Measurements from ENCODE around the gene PALM2AKAP2. TPM values are rescaled to one million over a fixed set of nuclear protein-coding genes. Genes with fewer than 3 reads are reported as not detected.

PALM2AKAP2 gene
- total RNA-seq, 1 donor from 2014 or later = 2.0 TPM

- Mint-ChIP-seq H3K4me3 (no peak overlapping the region), H3K4me1 (no peaks in the 10 kb centered on the region), H3K27me3 (peaks cover 27% of the 10 kb centered on the region), H3K9me3 (no peaks in the 10 kb centered on the region), H3K27ac (no peak overlapping the region), H3K36me3 (ENCODE audit: low read depth) (no peaks in the 10 kb centered on the region)
- no peak for DNase-seq
- intact Hi-C loops (cut with micrococcal nuclease) = no loop called here
Observed at GRCh38 chr9:109765278-109765677, 14.7 kb upstream of the PALM2AKAP2 start.

- intact Hi-C loops (cut with micrococcal nuclease) = no loop called here
- no peaks in the 10 kb centered on the region for H3K36me3 Mint-ChIP-seq (ENCODE audit: low read depth)
- H3K27me3 Mint-ChIP-seq = peaks cover 32% of the 10 kb centered on the region
- no peaks in the 10 kb centered on the region for H3K4me1 Mint-ChIP-seq
- H3K4me3 Mint-ChIP-seq = no peak overlapping the region
- H3K9me3 Mint-ChIP-seq = no peaks in the 10 kb centered on the region
- DNase-seq = no peak
- H3K27ac Mint-ChIP-seq = no peak overlapping the region
Observed at GRCh38 chr9:109765830-109766229, 14.2 kb upstream of the PALM2AKAP2 start.

- Mint-ChIP-seq H3K9me3 (no peaks in the 10 kb centered on the region), H3K36me3 (ENCODE audit: low read depth) (no peaks in the 10 kb centered on the region), H3K27me3 (peaks cover 37% of the 10 kb centered on the region), H3K4me3 (no peak overlapping the region), H3K4me1 (no peaks in the 10 kb centered on the region), H3K27ac (no peak overlapping the region)
- DNase-seq = no peak
- intact Hi-C loops (cut with micrococcal nuclease) = no loop called here
Observed at GRCh38 chr9:109766351-109766750, 13.6 kb upstream of the PALM2AKAP2 start.

DNA sequence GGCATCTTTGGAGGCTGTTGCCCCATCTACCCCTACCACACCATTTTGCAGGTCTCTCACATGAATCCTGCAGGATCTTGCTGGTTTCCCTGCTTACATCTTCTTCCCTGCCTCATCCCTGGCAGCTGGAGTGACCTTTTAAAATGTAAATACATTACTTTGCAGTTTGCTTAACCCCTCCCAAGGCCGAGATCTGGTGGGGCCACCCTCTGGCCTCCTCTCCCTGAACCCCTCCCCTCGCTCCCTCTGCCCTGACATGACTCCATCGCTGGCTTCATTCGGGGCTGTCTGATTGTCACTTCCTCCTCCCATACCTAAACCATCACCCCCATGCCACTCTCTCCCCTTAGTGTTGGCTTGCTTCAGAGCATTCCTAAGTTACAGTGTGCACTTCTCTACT, 12.6 kb upstream of the PALM2AKAP2 start:
- Mint-ChIP-seq H3K27me3 (peaks cover 42% of the 10 kb centered on the region), H3K9me3 (no peaks in the 10 kb centered on the region), H3K4me1 (no peaks in the 10 kb centered on the region), H3K36me3 (ENCODE audit: low read depth) (no peaks in the 10 kb centered on the region), H3K4me3 (no peak overlapping the region), H3K27ac (no peak overlapping the region)
- intact Hi-C loops (cut with micrococcal nuclease) = no loop called here
- no peak for DNase-seq

- intact Hi-C loops (cut with micrococcal nuclease) = no loop called here
- H3K36me3 Mint-ChIP-seq (ENCODE audit: low read depth) = no peaks in the 10 kb centered on the region
- no peak for DNase-seq
- no peaks in the 10 kb centered on the region for H3K9me3 Mint-ChIP-seq
- H3K27ac Mint-ChIP-seq = no peak overlapping the region
- no peak overlapping the region for H3K4me3 Mint-ChIP-seq
- H3K4me1 Mint-ChIP-seq = no peaks in the 10 kb centered on the region
- peaks cover 46% of the 10 kb centered on the region for H3K27me3 Mint-ChIP-seq
Observed at GRCh38 chr9:109767814-109768213, 12.2 kb upstream of the PALM2AKAP2 start.

GRCh38 chr9:109769250-109769649, 10.7 kb upstream of the PALM2AKAP2 start:
- H3K27ac Mint-ChIP-seq = no peak overlapping the region

GRCh38 chr9:109770101-109770500, 9.9 kb upstream of the PALM2AKAP2 start:
- DNase-seq = no peak
- no peak overlapping the region for H3K4me3 Mint-ChIP-seq

More at GRCh38 chr9:109769250-109769649, 10.7 kb upstream of the PALM2AKAP2 start:
- DNase-seq = no peak
- H3K36me3 Mint-ChIP-seq (ENCODE audit: low read depth) = no peaks in the 10 kb centered on the region
- H3K27me3 Mint-ChIP-seq = peaks cover 52% of the 10 kb centered on the region
- H3K4me1 Mint-ChIP-seq = no peaks in the 10 kb centered on the region
- intact Hi-C loops (cut with micrococcal nuclease) = no loop called here
- H3K9me3 Mint-ChIP-seq = no peaks in the 10 kb centered on the region
- no peak overlapping the region for H3K4me3 Mint-ChIP-seq

GRCh38 chr9:109771087-109771486, 8.9 kb upstream of the PALM2AKAP2 start:
- Mint-ChIP-seq H3K9me3 (peaks cover 4% of the 10 kb centered on the region), H3K27ac (no peak overlapping the region), H3K27me3 (peaks cover 56% of the 10 kb centered on the region), H3K4me3 (no peak overlapping the region), H3K36me3 (ENCODE audit: low read depth) (no peaks in the 10 kb centered on the region), H3K4me1 (no peaks in the 10 kb centered on the region)
- intact Hi-C loops (cut with micrococcal nuclease) = no loop called here
- no peak for DNase-seq

More at GRCh38 chr9:109770101-109770500, 9.9 kb upstream of the PALM2AKAP2 start:
- intact Hi-C loops (cut with micrococcal nuclease) = no loop called here
- peaks cover 53% of the 10 kb centered on the region for H3K27me3 Mint-ChIP-seq
- H3K9me3 Mint-ChIP-seq = peaks cover 3% of the 10 kb centered on the region
- no peak overlapping the region for H3K27ac Mint-ChIP-seq
- H3K4me1 Mint-ChIP-seq = no peaks in the 10 kb centered on the region
- no peaks in the 10 kb centered on the region for H3K36me3 Mint-ChIP-seq (ENCODE audit: low read depth)

DNA sequence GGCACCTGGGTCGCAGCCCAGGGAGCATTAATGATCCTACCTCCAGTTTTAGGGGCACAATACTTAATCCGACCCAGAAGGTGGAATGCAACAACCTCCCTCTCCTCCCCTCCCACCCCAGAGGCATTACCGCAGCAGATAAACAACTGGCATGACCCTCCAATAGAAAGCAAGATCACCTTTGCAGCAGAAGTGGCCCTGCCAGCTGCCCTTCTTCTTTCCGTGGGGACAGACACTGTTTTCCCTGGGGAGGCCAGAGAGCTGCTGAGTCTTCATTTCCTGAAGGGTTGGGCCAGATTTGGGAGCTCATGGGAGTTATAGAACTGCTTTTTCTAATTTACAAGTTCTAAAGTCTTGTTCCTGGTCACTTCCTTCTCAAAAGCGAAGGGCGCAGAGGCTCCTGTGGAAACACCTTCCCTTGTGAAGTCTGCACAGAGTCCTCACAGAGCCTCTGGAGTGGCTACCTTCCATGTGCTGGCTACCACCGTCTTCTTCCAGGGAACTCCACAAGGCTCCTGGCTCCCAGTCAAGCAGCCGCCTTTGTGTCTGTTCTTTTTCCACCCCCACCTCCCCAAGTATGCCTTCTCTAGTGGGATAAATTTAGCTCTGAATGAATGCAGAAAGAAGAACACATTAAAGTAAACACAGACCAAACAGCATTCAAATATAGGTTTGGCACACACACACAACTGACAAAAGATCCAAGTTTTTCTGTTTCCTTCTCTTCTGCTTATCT, 8.0 kb upstream of the PALM2AKAP2 start:
- Mint-ChIP-seq H3K27me3 (peaks cover 54% of the 10 kb centered on the region), H3K27ac (no peak overlapping the region), H3K4me1 (no peaks in the 10 kb centered on the region), H3K36me3 (ENCODE audit: low read depth) (no peaks in the 10 kb centered on the region), H3K4me3 (no peak overlapping the region), H3K9me3 (peaks cover 4% of the 10 kb centered on the region)
- intact Hi-C loops (cut with micrococcal nuclease) = no loop called here
- no peak for DNase-seq

GRCh38 chr9:109775516-109775915, 4.5 kb upstream of the PALM2AKAP2 start:
- H3K36me3 Mint-ChIP-seq (ENCODE audit: low read depth) = no peaks in the 10 kb centered on the region
- peaks cover 54% of the 10 kb centered on the region for H3K27me3 Mint-ChIP-seq
- DNase-seq = no peak
- peaks cover 2% of the 10 kb centered on the region for H3K4me1 Mint-ChIP-seq
- intact Hi-C loops (cut with micrococcal nuclease) = no loop called here
- peaks cover 4% of the 10 kb centered on the region for H3K9me3 Mint-ChIP-seq
- H3K4me3 Mint-ChIP-seq = no peak overlapping the region
- H3K27ac Mint-ChIP-seq = no peak overlapping the region

- intact Hi-C loops (cut with micrococcal nuclease) = no loop called here
- DNase-seq = no peak
- Mint-ChIP-seq H3K36me3 (ENCODE audit: low read depth) (no peaks in the 10 kb centered on the region), H3K4me1 (peaks cover 4% of the 10 kb centered on the region), H3K27me3 (peaks cover 54% of the 10 kb centered on the region), H3K4me3 (no peak overlapping the region), H3K9me3 (peaks cover 4% of the 10 kb centered on the region), H3K27ac (no peak overlapping the region)
Observed at GRCh38 chr9:109776391-109776790, 3.6 kb upstream of the PALM2AKAP2 start.

DNA sequence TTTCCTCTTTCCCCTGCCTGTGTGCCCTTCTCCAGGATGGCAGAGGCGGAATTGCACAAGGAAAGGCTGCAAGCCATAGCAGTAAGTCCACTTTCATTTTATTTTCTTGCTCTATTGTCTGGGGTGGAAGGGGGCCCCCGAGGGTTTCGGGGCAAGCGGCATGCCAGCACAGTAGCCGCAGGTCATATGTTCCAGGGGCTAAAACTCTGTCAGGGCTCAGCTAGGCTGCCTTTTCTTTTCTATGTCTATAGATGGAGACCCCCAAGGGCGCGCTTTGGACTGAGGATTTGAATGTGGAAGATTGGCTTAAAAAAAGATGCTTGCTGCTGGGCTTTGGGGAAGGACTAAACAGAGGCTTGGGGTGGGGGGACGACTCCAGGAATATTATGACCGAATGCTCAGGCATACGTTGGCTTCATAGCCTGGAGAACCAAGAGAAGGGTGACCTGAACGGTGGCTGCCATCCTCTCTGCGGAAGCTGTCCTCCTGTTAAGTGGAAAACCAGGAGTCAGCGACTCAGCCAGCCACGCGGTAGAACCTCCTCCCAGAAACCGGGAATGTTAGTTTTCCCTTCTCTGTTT, 545 bp downstream of the PALM2AKAP2 start:
- H3K27ac Mint-ChIP-seq = peak overlapping the region; percentile 29

DNA sequence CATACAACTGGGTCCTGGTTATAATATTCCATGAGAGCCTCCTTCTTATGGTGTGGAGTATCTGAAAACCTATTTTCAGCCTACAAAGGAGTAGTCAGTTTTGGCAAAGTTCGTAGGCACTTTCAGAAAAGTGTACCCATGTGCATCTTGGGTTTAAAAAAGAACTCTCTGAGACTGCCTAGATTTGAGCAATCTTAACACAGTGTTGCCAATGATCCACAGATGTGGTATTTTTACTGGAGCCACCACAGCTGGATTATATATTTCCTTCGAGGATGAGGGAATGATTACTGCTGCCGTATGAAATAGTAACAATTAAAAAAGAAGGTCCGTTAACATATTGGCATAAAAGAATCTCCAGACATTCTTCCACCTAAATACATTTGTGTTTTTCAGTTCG, 1.1 kb downstream of the PALM2AKAP2 start:
- no peak for DNase-seq
- H3K27me3 Mint-ChIP-seq = peaks cover 47% of the 10 kb centered on the region
- no peak overlapping the region for H3K27ac Mint-ChIP-seq
- intact Hi-C loops (cut with micrococcal nuclease) = no loop called here
- no peaks in the 10 kb centered on the region for H3K9me3 Mint-ChIP-seq
- H3K36me3 Mint-ChIP-seq (ENCODE audit: low read depth) = no peaks in the 10 kb centered on the region
- no peak overlapping the region for H3K4me3 Mint-ChIP-seq
- H3K4me1 Mint-ChIP-seq = peaks cover 4% of the 10 kb centered on the region

More for the DNA sequence above, 545 bp downstream of the PALM2AKAP2 start:
- H3K9me3 Mint-ChIP-seq = no peaks in the 10 kb centered on the region
- H3K4me3 Mint-ChIP-seq = peak overlapping the region; percentile 73
- DNase-seq = no peak
- intact Hi-C loops (cut with micrococcal nuclease) = no loop called here
- peaks cover 47% of the 10 kb centered on the region for H3K27me3 Mint-ChIP-seq
- H3K4me1 Mint-ChIP-seq = peaks cover 4% of the 10 kb centered on the region
- no peaks in the 10 kb centered on the region for H3K36me3 Mint-ChIP-seq (ENCODE audit: low read depth)

- Mint-ChIP-seq H3K27ac (no peak overlapping the region), H3K27me3 (peaks cover 47% of the 10 kb centered on the region), H3K9me3 (no peaks in the 10 kb centered on the region), H3K36me3 (ENCODE audit: low read depth) (no peaks in the 10 kb centered on the region), H3K4me3 (no peak overlapping the region), H3K4me1 (peaks cover 4% of the 10 kb centered on the region)
- intact Hi-C loops (cut with micrococcal nuclease) = no loop called here
- no peak for DNase-seq
Observed at GRCh38 chr9:109781541-109782197, 1.7 kb downstream of the PALM2AKAP2 start.

Measured in activated CD4-positive, alpha-beta T cell treated with anti-CD3 and anti-CD28 coated beads, Interleukin-2, amount 10 ng/mL, durations not matched to agents 24 days and 14 days (primary cell).